HG03571 (cell line): ENCODE measurements around the gene FBXL15.
A peak's percentile ranks its signal among the peaks of the same experiment; 100 is the strongest.

Source experiments
- ATAC-seq: cut with Tn5 transposase; IDR thresholded peaks from one replicate; pipeline ENCODE4 v1.9.1; 2021; ENCODE audit not compliant: unreplicated experiment

The FBXL15 gene

GRCh38 chr10:102420714-102421506, at the start of gene FBXL15:
FBXL15 (plus strand) TSS chr10:102420836; CDS start chr10:102421130, 294 bp downstream.
- peak; percentile 58 for ATAC-seq

- no peak for ATAC-seq
Measured at GRCh38 chr10:102371295-102371694, 49.3 kb upstream of the FBXL15 start.

- ATAC-seq: no peak
Measured at GRCh38 chr10:102375250-102375649, 45.4 kb upstream of the FBXL15 start.

GRCh38 chr10:102375867-102376266, 44.8 kb upstream of the FBXL15 start:
- no peak for ATAC-seq

GRCh38 chr10:102376901-102377300, 43.7 kb upstream of the FBXL15 start:
- ATAC-seq: no peak

GRCh38 chr10:102379383-102379782, 41.3 kb upstream of the FBXL15 start:
- ATAC-seq: no peak

GRCh38 chr10:102381983-102382382, 38.7 kb upstream of the FBXL15 start:
- ATAC-seq: no peak

- no peak for ATAC-seq
Measured at GRCh38 chr10:102382871-102383270, 37.8 kb upstream of the FBXL15 start.

GRCh38 chr10:102384053-102384452, 36.6 kb upstream of the FBXL15 start:
- ATAC-seq: no peak

- ATAC-seq: no peak
Measured at GRCh38 chr10:102384606-102385429, 35.8 kb upstream of the FBXL15 start.

GRCh38 chr10:102389894-102390293, 30.7 kb upstream of the FBXL15 start:
- ATAC-seq: no peak

GRCh38 chr10:102392306-102392705, 28.3 kb upstream of the FBXL15 start:
- ATAC-seq: no peak

- ATAC-seq: no peak
Measured at GRCh38 chr10:102393411-102394078, 27.1 kb upstream of the FBXL15 start.

GRCh38 chr10:102394079-102394800, 26.4 kb upstream of the FBXL15 start:
- peak; percentile 77 for ATAC-seq

- ATAC-seq: no peak
Measured at GRCh38 chr10:102394801-102395399, 25.7 kb upstream of the FBXL15 start.

GRCh38 chr10:102395400-102396316, 25.0 kb upstream of the FBXL15 start, which contains the start of gene NFKB2:
NFKB2 (plus strand) TSS chr10:102395705; CDS start chr10:102395960, 255 bp downstream.
- ATAC-seq: peak; percentile 34

GRCh38 chr10:102396317-102396650, 24.4 kb upstream of the FBXL15 start:
- ATAC-seq: no peak

GRCh38 chr10:102396730-102397151, 23.9 kb upstream of the FBXL15 start:
- no peak for ATAC-seq
